ENCODE results near the gene TMX2.

TMX2 gene

DNA sequence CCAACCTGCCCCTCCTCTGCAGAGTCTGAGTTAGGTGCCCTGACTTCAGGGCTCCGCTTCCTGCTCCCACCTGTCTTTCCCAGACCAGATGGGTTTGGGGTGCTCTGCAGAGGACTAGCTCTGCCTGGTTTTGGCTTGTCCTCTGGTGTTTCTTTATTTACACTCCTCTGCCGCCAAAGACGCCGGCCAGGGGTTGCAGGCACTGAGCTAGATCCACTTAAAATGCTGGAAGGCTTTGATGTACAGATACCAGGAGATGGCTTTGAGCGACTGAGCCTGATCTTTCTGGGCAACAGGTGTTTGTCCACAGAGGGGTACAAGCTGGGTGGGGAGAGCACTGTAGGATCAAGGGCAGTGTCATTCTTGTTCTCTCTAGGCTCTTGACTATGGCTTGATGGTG lies 32.8 kb downstream of the TMX2 start:
- no peaks in the 10 kb centered on the region for H3K27me3 ChIP-seq (ENCODE audit: control insufficient read depth in 1 of 2, insufficient read depth in 2 of 2, low read length in 2 of 2)
- no peak overlapping the region for H3K4me3 ChIP-seq (ENCODE audit: low read length in 2 of 2)
- peak overlapping the region; percentile 24 for H3K27ac ChIP-seq (ENCODE audit: low read length)
- H3K9me3 ChIP-seq (ENCODE audit: control insufficient read depth in 2 of 2, low read length in 2 of 2): no peaks in the 10 kb centered on the region
- H3K36me3 ChIP-seq (ENCODE audit: control insufficient read depth in 2 of 2, insufficient read depth in 2 of 2, low read length in 2 of 2): peaks cover 25 to 29% of the 10 kb centered on the region in 2 donors
- peaks cover 13% of the 10 kb centered on the region for H3K4me1 ChIP-seq (ENCODE audit: control insufficient read depth, insufficient read depth, low read length)
- no peak overlapping the region for H3K9ac ChIP-seq (ENCODE audit: low read length in 2 of 2)

- Histone ChIP-seq H3K27ac (ENCODE audit: low read length) (no peak overlapping the region), H3K36me3 (ENCODE audit: control insufficient read depth in 2 of 2, insufficient read depth in 2 of 2, low read length in 2 of 2) (peaks cover 26 to 29% of the 10 kb centered on the region in 2 donors), H3K4me3 (ENCODE audit: low read length in 2 of 2) (no peak overlapping the region), H3K9me3 (ENCODE audit: control insufficient read depth in 2 of 2, low read length in 2 of 2) (no peaks in the 10 kb centered on the region), H3K27me3 (ENCODE audit: control insufficient read depth in 1 of 2, insufficient read depth in 2 of 2, low read length in 2 of 2) (no peaks in the 10 kb centered on the region), H3K4me1 (ENCODE audit: control insufficient read depth, insufficient read depth, low read length) (peaks cover 8% of the 10 kb centered on the region), H3K9ac (ENCODE audit: low read length in 2 of 2) (no peak overlapping the region)
Observed at GRCh38 chr11:57746920-57747319, 34.5 kb downstream of the TMX2 start.

DNA sequence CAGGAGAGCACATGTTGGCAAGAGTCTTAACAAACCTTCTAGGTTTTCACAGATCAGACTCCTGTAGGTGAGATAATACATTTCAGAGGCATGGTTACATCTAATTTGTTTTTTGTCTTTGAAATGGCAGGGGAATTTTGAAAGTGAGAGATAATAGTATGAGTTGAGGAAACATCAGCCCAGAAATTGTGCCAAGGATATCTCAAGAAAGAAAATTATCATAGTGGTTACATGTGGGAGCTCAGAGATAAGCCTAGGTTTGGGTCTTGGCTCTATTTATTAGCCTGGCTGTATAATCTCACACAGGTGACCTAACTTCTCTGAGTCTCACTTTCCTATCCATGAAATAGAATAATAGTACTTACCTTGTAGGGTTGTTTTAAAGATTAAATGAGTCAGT lies 38.8 kb downstream of the TMX2 start:
- no peaks in the 10 kb centered on the region for H3K9me3 ChIP-seq (ENCODE audit: control insufficient read depth in 2 of 2, low read length in 2 of 2)
- peaks cover 4 to 6% of the 10 kb centered on the region in 2 donors for H3K36me3 ChIP-seq (ENCODE audit: control insufficient read depth in 2 of 2, insufficient read depth in 2 of 2, low read length in 2 of 2)
- no peaks in the 10 kb centered on the region for H3K4me1 ChIP-seq (ENCODE audit: control insufficient read depth, insufficient read depth, low read length)
- no peak overlapping the region for H3K9ac ChIP-seq (ENCODE audit: low read length in 2 of 2)
- no peak overlapping the region for H3K4me3 ChIP-seq (ENCODE audit: low read length in 2 of 2)
- H3K27me3 ChIP-seq (ENCODE audit: control insufficient read depth in 1 of 2, insufficient read depth in 2 of 2, low read length in 2 of 2): no peaks in the 10 kb centered on the region
- no peak overlapping the region for H3K27ac ChIP-seq (ENCODE audit: low read length)

- no peaks in the 10 kb centered on the region for H3K4me1 ChIP-seq (ENCODE audit: control insufficient read depth, insufficient read depth, low read length)
- no peak within 1 kb of the TSS for H3K27ac ChIP-seq (ENCODE audit: low read length)
- no peaks in the 10 kb centered on the region for H3K27me3 ChIP-seq (ENCODE audit: control insufficient read depth in 1 of 2, insufficient read depth in 2 of 2, low read length in 2 of 2)
- no peak within 1 kb of the TSS for H3K4me3 ChIP-seq (ENCODE audit: low read length in 2 of 2)
- H3K9me3 ChIP-seq (ENCODE audit: control insufficient read depth in 2 of 2, low read length in 2 of 2): no peaks in the 10 kb centered on the region
- H3K9ac ChIP-seq (ENCODE audit: low read length in 2 of 2): no peak within 1 kb of the TSS
- peaks cover 3 to 4% of the 10 kb centered on the region in 2 donors for H3K36me3 ChIP-seq (ENCODE audit: control insufficient read depth in 2 of 2, insufficient read depth in 2 of 2, low read length in 2 of 2)
Observed at GRCh38 chr11:57751676-57752253, 39.4 kb downstream of the TMX2 start, which contains the start of gene BTBD18. Gene BTBD18, minus strand, starts transcription at chr11:57751819. Its CDS starts 631 bp downstream, at chr11:57751188.

DNA sequence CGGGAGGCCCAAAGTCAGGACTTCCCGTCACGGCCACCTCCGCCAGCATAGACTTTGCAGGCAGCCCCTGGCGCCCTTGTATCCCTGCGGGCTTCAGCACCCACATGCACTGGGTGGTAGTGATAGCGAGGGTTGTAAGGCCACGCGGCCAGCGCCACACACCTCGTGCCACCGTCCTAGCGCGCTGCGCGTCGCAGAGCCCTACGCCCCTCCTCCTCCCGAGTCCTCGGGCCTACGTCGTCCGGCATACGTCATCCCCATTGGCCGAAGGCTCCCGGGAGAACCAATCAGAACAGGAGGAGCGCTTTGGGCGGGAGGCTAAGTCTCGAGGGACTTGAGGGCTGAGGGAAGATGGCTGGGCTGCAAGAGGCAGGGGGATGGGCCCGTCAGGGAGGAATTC lies 40.6 kb downstream of the TMX2 start:
- Histone ChIP-seq H3K27ac (ENCODE audit: low read length) (no peak overlapping the region), H3K4me3 (ENCODE audit: low read length in 2 of 2) (no peak overlapping the region), H3K36me3 (ENCODE audit: control insufficient read depth in 2 of 2, insufficient read depth in 2 of 2, low read length in 2 of 2) (peaks cover 0 to 2% of the 10 kb centered on the region in 2 donors), H3K9ac (ENCODE audit: low read length in 2 of 2) (no peak overlapping the region), H3K4me1 (ENCODE audit: control insufficient read depth, insufficient read depth, low read length) (no peaks in the 10 kb centered on the region), H3K27me3 (ENCODE audit: control insufficient read depth in 1 of 2, insufficient read depth in 2 of 2, low read length in 2 of 2) (no peaks in the 10 kb centered on the region), H3K9me3 (ENCODE audit: control insufficient read depth in 2 of 2, low read length in 2 of 2) (no peaks in the 10 kb centered on the region)

DNA sequence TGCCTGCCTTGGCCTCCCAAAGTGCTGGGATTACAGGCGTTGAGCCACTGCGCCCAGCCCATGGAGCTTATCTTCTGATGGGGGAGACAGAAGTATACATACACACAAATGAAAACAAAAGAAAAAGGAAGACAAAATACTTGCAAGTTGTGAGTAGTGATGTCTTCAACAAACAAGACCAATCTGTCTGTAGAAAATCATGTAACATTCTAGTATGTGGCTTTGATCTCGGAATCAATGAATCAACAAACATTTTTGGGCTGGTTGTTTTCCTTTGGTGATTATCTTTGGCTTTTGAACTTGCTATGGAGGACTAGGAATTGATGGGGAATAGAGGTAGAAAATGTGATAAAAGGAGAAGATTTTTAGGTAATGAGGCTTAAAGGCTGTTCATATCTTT lies 45.8 kb downstream of the TMX2 start:
- Histone ChIP-seq H3K27ac (ENCODE audit: low read length) (no peak overlapping the region), H3K4me3 (ENCODE audit: low read length in 2 of 2) (no peak overlapping the region), H3K9me3 (ENCODE audit: control insufficient read depth in 2 of 2, low read length in 2 of 2) (no peaks in the 10 kb centered on the region), H3K36me3 (ENCODE audit: control insufficient read depth in 2 of 2, insufficient read depth in 2 of 2, low read length in 2 of 2) (no peaks in the 10 kb centered on the region), H3K27me3 (ENCODE audit: control insufficient read depth in 1 of 2, insufficient read depth in 2 of 2, low read length in 2 of 2) (no peaks in the 10 kb centered on the region), H3K4me1 (ENCODE audit: control insufficient read depth, insufficient read depth, low read length) (no peaks in the 10 kb centered on the region), H3K9ac (ENCODE audit: low read length in 2 of 2) (no peak overlapping the region)

GRCh38 chr11:57761301-57762234 lies 49.2 kb downstream of the TMX2 start, which contains the start of gene CTNND1:
Gene CTNND1, plus strand, starts transcription at chr11:57761802. Its CDS starts 29,677 bp downstream, at chr11:57791479.
- no peaks in the 10 kb centered on the region for H3K9me3 ChIP-seq (ENCODE audit: control insufficient read depth in 2 of 2, low read length in 2 of 2)
- H3K4me3 ChIP-seq (ENCODE audit: low read length in 2 of 2): peak within 1 kb of the TSS; percentile 90 to 95
- peak within 1 kb of the TSS; percentile 94 for H3K27ac ChIP-seq (ENCODE audit: low read length)
- peaks cover 16% of the 10 kb centered on the region for H3K4me1 ChIP-seq (ENCODE audit: control insufficient read depth, insufficient read depth, low read length)
- H3K27me3 ChIP-seq (ENCODE audit: control insufficient read depth in 1 of 2, insufficient read depth in 2 of 2, low read length in 2 of 2): no peaks in the 10 kb centered on the region
- H3K36me3 ChIP-seq (ENCODE audit: control insufficient read depth in 2 of 2, insufficient read depth in 2 of 2, low read length in 2 of 2): no peaks in the 10 kb centered on the region
- H3K9ac ChIP-seq (ENCODE audit: low read length in 2 of 2): peak within 1 kb of the TSS; percentile 95

DNA sequence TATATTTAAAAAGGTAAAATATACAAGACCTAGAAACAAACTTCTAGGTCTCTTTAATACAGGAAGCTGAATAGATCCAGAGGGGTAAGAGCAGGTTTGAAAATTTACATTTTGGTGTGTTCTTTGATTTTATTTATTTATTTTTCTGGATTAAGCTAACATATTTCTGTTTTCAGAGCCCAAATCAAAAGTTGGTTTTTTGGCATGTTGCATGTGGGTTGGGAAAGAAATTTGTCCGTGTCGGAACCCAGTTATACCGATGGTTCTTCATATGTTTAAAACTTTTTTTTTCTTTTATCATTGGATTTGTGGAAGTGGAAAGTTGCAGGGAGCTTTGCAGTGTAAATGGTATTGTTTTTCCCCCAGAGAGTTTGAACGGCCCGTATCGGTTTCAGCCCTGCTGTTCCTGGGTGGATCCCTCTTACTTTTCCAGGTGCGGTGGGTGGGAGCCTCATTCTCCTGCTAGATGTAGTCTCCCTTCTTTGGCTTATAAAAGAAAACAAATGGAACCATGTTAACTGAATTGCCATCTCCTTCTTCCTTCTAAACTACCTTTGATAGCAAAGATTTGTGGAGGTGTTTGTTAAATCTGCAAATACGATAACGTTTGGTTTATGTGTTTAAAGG lies 50.0 kb downstream of the TMX2 start:
- no peaks in the 10 kb centered on the region for H3K36me3 ChIP-seq (ENCODE audit: control insufficient read depth in 2 of 2, insufficient read depth in 2 of 2, low read length in 2 of 2)
- H3K9me3 ChIP-seq (ENCODE audit: control insufficient read depth in 2 of 2, low read length in 2 of 2): no peaks in the 10 kb centered on the region
- peak overlapping the region; percentile 94 for H3K27ac ChIP-seq (ENCODE audit: low read length)
- H3K27me3 ChIP-seq (ENCODE audit: control insufficient read depth in 1 of 2, insufficient read depth in 2 of 2, low read length in 2 of 2): no peaks in the 10 kb centered on the region
- H3K9ac ChIP-seq (ENCODE audit: low read length in 2 of 2): peak overlapping the region; percentile 95
- peak overlapping the region; percentile 90 to 95 for H3K4me3 ChIP-seq (ENCODE audit: low read length in 2 of 2)
- H3K4me1 ChIP-seq (ENCODE audit: control insufficient read depth, insufficient read depth, low read length): peaks cover 16% of the 10 kb centered on the region

DNA sequence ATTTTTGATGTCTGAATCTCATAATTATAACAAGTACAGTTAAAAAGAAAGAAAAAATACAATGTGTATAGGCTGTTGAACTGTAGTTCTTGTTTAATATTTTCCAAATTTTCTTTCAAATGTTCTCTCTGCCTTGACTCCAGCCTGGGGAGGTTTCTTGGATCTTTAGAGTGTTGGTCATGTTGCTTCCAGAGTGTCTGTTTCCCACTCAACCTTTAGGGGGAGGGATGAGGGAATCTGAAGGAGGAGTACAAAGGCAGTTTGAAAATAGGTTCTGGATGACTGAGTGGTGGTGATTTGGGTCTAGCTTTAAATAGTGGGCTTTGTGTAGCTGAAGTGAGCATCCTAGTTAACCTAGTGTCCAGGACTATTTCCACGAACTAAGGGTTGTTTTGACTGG lies 51.2 kb downstream of the TMX2 start:
- peak overlapping the region; percentile 19 for H3K27ac ChIP-seq (ENCODE audit: low read length)
- no peaks in the 10 kb centered on the region for H3K36me3 ChIP-seq (ENCODE audit: control insufficient read depth in 2 of 2, insufficient read depth in 2 of 2, low read length in 2 of 2)
- H3K4me1 ChIP-seq (ENCODE audit: control insufficient read depth, insufficient read depth, low read length): peaks cover 16% of the 10 kb centered on the region
- peak overlapping the region; percentile 90 to 95 for H3K4me3 ChIP-seq (ENCODE audit: low read length in 2 of 2)
- peak overlapping the region; percentile 95 for H3K9ac ChIP-seq (ENCODE audit: low read length in 2 of 2)
- no peaks in the 10 kb centered on the region for H3K9me3 ChIP-seq (ENCODE audit: control insufficient read depth in 2 of 2, low read length in 2 of 2)
- no peaks in the 10 kb centered on the region for H3K27me3 ChIP-seq (ENCODE audit: control insufficient read depth in 1 of 2, insufficient read depth in 2 of 2, low read length in 2 of 2)

DNA sequence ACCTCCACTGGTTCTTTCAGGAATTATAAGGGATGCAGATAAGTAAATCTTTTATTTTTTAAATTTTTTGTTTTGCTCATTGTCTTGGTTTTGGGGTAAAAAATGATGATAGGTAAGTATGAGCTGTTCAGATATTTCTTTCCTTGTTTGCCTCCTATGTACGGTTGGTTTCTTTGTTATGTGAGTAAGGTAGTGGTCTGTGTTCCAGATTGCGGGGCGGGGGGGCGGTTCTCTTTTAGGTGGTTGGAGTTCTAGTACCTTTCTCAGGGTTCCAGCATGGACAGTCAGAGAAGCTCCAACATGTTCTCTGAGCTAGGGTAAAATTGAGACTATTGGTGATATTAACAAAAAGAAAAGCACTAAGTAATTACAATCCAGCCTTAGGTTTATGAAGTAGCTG lies 51.6 kb downstream of the TMX2 start:
- no peaks in the 10 kb centered on the region for H3K9me3 ChIP-seq (ENCODE audit: control insufficient read depth in 2 of 2, low read length in 2 of 2)
- no peaks in the 10 kb centered on the region for H3K27me3 ChIP-seq (ENCODE audit: control insufficient read depth in 1 of 2, insufficient read depth in 2 of 2, low read length in 2 of 2)
- peak overlapping the region; percentile 95 for H3K9ac ChIP-seq (ENCODE audit: low read length in 2 of 2)
- peak overlapping the region; percentile 19 for H3K27ac ChIP-seq (ENCODE audit: low read length)
- H3K4me3 ChIP-seq (ENCODE audit: low read length in 2 of 2): peak overlapping the region; percentile 90 to 95
- H3K4me1 ChIP-seq (ENCODE audit: control insufficient read depth, insufficient read depth, low read length): peaks cover 16% of the 10 kb centered on the region
- no peaks in the 10 kb centered on the region for H3K36me3 ChIP-seq (ENCODE audit: control insufficient read depth in 2 of 2, insufficient read depth in 2 of 2, low read length in 2 of 2)

Measured in stomach smooth muscle (tissue), 2 donors.